ENCODE measurements around the gene CHST13. TPM values are rescaled to one million over a fixed set of nuclear protein-coding genes. Genes with fewer than 3 reads are reported as not detected.
"Not testable (repeated sequence)": the region's sequence is repeated elsewhere in the genome, so short reads cannot be mapped to it uniquely, and the experiment has no call there.

The CHST13 gene
- total RNA-seq, 3 donors from 2014 or later, result 0.29 to 0.80 TPM; not detected in 1

DNA sequence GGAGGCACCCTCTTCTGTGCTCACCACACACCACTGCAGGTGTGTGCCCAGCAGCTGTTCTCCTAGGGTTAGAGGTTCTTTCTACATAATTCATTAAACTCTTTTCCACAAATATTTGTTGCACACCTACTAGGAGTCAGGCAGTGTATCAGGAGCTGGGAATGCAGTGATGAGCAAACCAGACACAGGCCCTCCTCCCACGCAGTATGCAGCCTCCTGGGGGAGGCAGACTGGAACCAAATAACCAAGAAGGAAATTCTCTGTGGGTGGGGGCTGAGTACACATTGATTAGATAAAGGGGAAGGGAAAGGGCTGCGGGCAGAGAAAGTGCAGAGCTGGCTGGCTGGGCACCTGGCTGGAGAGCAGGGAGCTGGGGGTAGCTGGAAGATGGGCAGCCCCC is 53.3 kb downstream of the CHST13 start:
- Histone ChIP-seq H3K27ac (no peak overlapping the region), H3K4me1 (no peaks in the 10 kb centered on the region), H3K36me3 (no peaks in the 10 kb centered on the region), H3K9me3 (peaks cover 0 to 10% of the 10 kb centered on the region in 2 donors), H3K27me3 (no peaks in the 10 kb centered on the region), H3K4me3 (no peak overlapping the region)
- intact Hi-C loops (cut with DNase I; ENCODE audit: low total_unique reads), result no loop called here
- DNase-seq (ENCODE audit: low spot score in 2 of 2), result no peak
- no peak for TF ChIP-seq POLR2A (IDR thresholded peaks at IDR 0.05)
- TF ChIP-seq POLR2AphosphoS5 (IDR thresholded peaks at IDR 0.05), result no peak
- TF ChIP-seq, protein P1, sequence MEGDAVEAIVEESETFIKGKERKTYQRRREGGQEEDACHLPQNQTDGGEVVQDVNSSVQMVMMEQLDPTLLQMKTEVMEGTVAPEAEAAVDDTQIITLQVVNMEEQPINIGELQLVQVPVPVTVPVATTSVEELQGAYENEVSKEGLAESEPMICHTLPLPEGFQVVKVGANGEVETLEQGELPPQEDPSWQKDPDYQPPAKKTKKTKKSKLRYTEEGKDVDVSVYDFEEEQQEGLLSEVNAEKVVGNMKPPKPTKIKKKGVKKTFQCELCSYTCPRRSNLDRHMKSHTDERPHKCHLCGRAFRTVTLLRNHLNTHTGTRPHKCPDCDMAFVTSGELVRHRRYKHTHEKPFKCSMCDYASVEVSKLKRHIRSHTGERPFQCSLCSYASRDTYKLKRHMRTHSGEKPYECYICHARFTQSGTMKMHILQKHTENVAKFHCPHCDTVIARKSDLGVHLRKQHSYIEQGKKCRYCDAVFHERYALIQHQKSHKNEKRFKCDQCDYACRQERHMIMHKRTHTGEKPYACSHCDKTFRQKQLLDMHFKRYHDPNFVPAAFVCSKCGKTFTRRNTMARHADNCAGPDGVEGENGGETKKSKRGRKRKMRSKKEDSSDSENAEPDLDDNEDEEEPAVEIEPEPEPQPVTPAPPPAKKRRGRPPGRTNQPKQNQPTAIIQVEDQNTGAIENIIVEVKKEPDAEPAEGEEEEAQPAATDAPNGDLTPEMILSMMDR (IDR thresholded peaks at IDR 0.05), result no peak

DNA sequence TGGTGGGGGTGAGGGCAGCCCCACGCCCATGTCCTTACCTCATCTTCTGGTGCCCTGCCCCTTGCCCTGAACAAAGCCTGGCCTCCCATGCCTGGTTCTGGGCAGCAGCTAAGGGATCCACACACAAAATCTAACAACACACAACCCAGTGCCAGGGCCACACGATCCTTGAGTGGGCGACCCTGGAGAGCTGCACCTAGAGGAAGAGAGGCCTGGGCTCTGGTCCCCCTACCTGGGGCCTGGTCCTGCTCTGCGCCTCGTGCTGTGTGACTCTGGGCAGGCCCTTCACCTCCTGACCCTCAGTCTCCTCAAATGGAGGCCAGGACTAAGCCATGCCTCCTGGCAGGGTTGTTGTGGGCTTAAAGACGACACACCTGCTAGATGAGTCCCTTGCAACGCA is 54.7 kb downstream of the CHST13 start:
- H3K27me3 ChIP-seq, result no peaks in the 10 kb centered on the region
- H3K4me1 ChIP-seq, result no peaks in the 10 kb centered on the region
- intact Hi-C loops (cut with DNase I; ENCODE audit: low total_unique reads), result no loop called here
- DNase-seq (ENCODE audit: low spot score in 2 of 2), result no peak
- peaks cover 0 to 12% of the 10 kb centered on the region in 2 donors for H3K9me3 ChIP-seq
- no peaks in the 10 kb centered on the region for H3K36me3 ChIP-seq
- no peak overlapping the region for H3K27ac ChIP-seq
- TF ChIP-seq POLR2A (IDR thresholded peaks at IDR 0.05) (no peak), POLR2AphosphoS5 (IDR thresholded peaks at IDR 0.05) (no peak)
- TF ChIP-seq, protein P1 (IDR thresholded peaks at IDR 0.05), result no peak
- H3K4me3 ChIP-seq, result no peak overlapping the region

DNA sequence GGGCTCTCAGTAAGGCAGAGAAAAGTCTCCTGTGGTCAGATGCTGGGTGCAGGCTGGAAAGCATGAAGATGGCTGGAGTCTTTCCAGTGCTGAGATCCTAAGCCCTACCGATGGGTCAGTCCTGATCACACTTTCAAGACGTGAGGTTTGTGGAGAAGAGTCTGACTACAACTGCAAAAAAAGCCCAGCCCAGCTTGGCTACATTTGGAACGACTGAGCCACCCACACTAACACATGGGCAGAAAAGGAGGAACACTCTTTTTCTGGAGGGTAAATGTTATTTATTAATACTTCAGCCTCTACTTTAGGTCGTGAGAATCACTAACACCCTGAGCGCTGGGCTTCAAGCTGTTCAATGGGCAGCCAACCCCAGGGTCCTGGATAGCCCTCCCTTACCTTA is 56.8 kb downstream of the CHST13 start:
- H3K27ac ChIP-seq, result no peak overlapping the region
- H3K36me3 ChIP-seq, result no peaks in the 10 kb centered on the region
- intact Hi-C loops (cut with DNase I; ENCODE audit: low total_unique reads), result no loop called here
- no peak for DNase-seq (ENCODE audit: low spot score in 2 of 2)
- H3K4me3 ChIP-seq, result no peak overlapping the region
- H3K27me3 ChIP-seq, result no peaks in the 10 kb centered on the region
- H3K9me3 ChIP-seq, result peaks cover 0 to 12% of the 10 kb centered on the region in 2 donors
- no peaks in the 10 kb centered on the region for H3K4me1 ChIP-seq
- TF ChIP-seq POLR2AphosphoS5 (IDR thresholded peaks at IDR 0.05) (no peak), POLR2A (IDR thresholded peaks at IDR 0.05) (no peak)
- TF ChIP-seq, protein P1 (IDR thresholded peaks at IDR 0.05), result no peak

DNA sequence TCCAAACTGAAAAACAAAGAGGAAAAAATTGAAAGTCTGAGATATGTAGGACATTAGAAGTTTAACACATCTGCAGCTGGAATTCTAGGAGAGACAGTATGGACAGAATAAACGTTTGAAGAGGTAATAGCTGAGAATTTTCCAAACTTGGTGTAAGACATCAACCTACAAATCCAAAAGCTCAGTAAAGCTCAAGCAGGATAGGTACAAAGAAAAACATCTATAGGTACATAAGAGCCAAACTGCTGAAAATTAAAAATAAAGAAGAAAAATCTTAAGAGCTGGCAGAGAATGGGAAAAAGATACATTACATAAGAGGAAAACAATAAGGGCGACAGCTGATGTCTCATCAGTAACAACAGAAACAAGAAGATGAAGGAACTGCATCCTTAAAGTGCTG is 57.6 kb downstream of the CHST13 start:
- intact Hi-C loops (cut with DNase I; ENCODE audit: low total_unique reads), result no loop called here

DNA sequence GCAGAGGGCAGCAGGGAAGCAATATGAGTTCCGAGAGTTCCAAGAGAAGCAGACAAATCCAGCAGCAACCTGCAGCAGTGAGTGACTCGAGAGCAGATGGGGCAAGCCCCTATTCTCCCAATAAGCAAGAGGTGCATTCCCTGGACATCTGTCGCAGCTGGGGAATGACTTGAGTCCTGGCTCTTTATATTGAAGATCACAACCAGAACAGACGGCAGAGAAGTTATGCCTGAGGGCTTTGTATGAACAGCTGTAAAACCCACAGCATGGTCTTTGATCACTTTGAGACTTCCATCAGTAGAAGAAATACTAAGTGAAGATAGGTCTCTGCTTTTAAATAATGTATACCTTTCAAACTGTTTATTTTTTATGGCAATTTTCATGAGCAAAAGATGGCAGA is 58.4 kb downstream of the CHST13 start:
- Histone ChIP-seq H3K36me3 (no peaks in the 10 kb centered on the region), H3K4me1 (no peaks in the 10 kb centered on the region), H3K27me3 (no peaks in the 10 kb centered on the region), H3K4me3 (no peak overlapping the region), H3K27ac (no peak overlapping the region), H3K9me3 (peaks cover 0 to 12% of the 10 kb centered on the region in 2 donors)
- TF ChIP-seq POLR2A (IDR thresholded peaks at IDR 0.05) (no peak), POLR2AphosphoS5 (IDR thresholded peaks at IDR 0.05) (no peak)
- TF ChIP-seq, protein P1 (IDR thresholded peaks at IDR 0.05), result no peak
- DNase-seq (ENCODE audit: low spot score in 2 of 2), result no peak
- intact Hi-C loops (cut with DNase I; ENCODE audit: low total_unique reads), result no loop called here

More for the DNA sequence above, 57.6 kb downstream of the CHST13 start:
- Histone ChIP-seq H3K27ac (no peak overlapping the region), H3K36me3 (no peaks in the 10 kb centered on the region), H3K4me3 (no peak overlapping the region), H3K9me3 (peaks cover 0 to 12% of the 10 kb centered on the region in 2 donors), H3K4me1 (no peaks in the 10 kb centered on the region), H3K27me3 (no peaks in the 10 kb centered on the region)
- TF ChIP-seq POLR2A (IDR thresholded peaks at IDR 0.05), result no peak
- TF ChIP-seq POLR2AphosphoS5 (IDR thresholded peaks at IDR 0.05), result no peak
- DNase-seq (ENCODE audit: low spot score in 2 of 2), result no peak

DNA sequence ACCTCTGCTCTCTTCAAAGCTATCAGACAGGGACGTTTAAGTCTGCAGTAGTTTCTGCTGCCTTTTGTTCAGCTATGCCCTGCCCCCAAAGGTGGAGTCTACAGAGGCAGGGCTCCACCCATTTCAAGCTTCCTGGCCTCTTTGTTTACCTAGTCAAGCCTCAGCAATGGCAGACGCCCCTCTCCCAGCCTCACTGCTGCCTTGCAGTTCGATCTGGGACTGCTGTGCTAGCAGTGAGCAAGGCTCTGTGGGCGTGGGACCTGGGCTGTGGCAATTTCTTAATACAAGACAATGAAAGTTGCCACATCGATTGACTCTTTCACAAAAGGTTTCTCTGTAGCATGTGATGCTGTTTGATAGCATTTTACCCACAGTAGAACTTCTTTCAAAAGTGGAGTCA is 67.6 kb downstream of the CHST13 start:
- H3K36me3 ChIP-seq; H3K27me3 ChIP-seq; H3K4me1 ChIP-seq; intact Hi-C loops (cut with DNase I; ENCODE audit: low total_unique reads); H3K4me3 ChIP-seq; H3K9me3 ChIP-seq; DNase-seq (ENCODE audit: low spot score in 2 of 2); H3K27ac ChIP-seq: not testable (repeated sequence)

Other genes starting within 250 kb of the CHST13 start
- 100 to 1,000 TPM in 1 of 3 donors, 10 to 100 TPM in 2; 36.3 to 129 (median 44.2) TPM for gene KLF15, start 166.7 kb upstream of the CHST13 start, total RNA-seq
- gene CFAP100, start 129.2 kb upstream of the CHST13 start, total RNA-seq, result not detected
- gene ZXDC, start 48.3 kb upstream of the CHST13 start, total RNA-seq, result 10 to 100 TPM; 37.6 to 42.4 (median 39.0) TPM
- not detected for gene UROC1, start 6.4 kb upstream of the CHST13 start, total RNA-seq
- gene C3orf22, start 34.8 kb downstream of the CHST13 start, total RNA-seq, result not detected
- gene TXNRD3, start 131.0 kb downstream of the CHST13 start, total RNA-seq, result 10 to 100 TPM; 11.8 to 19.3 (median 16.4) TPM
- gene CHCHD6, start 180.1 kb downstream of the CHST13 start, total RNA-seq, result 10 to 100 TPM; 12.2 to 21.2 (median 19.3) TPM